PC-3 (cell line): ENCODE results near the gene OCA2. TPM values are rescaled to one million over a fixed set of nuclear protein-coding genes. Genes with fewer than 3 reads are reported as not detected.

Source experiments
- ATAC-seq: fragments of 200-7000 bp; cut with Tn5 transposase; 2 replicates; pipeline ENCODE4 v1.9.1; 2020; ENCODE audit warnings: mild to moderate bottlenecking, moderate library complexity
- BruUV-seq: library from RNA; stranded (reverse); fragments of 400-500 nt; replicated peaks from 2 replicates; lab custom pipeline; 2021; lab: Mats Ljungman, UMichigan
- CTCF ChIA-PET: fragments of 300-600 bp; sonication (Branson Sonifier 250); formaldehyde crosslinking; loops from one replicate; lab custom pipeline; 2022; ENCODE audit warnings: antibody characterized with exemption; lab: Charles Lee
- POLR2A ChIA-PET: fragments of 300-600 bp; sonication (Branson Sonifier 250); formaldehyde crosslinking; loops from one replicate; lab custom pipeline; 2022; ENCODE audit warnings: antibody characterized with exemption; ENCODE audit not compliant: unreplicated experiment; lab: Charles Lee
- DNase-seq: peaks from one replicate; pipeline ENCODE4 v3.0.0-alpha.2; 2015
- H2AFZ ChIP-seq: fragments of 300-600 bp; sonication (generic); 2 replicates; pipeline ENCODE4 v1.6.0; 2016; ENCODE audit warnings: antibody characterized with exemption, low read length
- H3F3A ChIP-seq: fragments of 300-600 bp; sonication (generic); one replicate; pipeline ENCODE4 v1.6.0; 2017; ENCODE audit warnings: antibody characterized with exemption, low read length, control low read depth, mild to moderate bottlenecking; ENCODE audit not compliant: unreplicated experiment
- H3K27ac ChIP-seq: fragments of 300-600 bp; sonication (generic); 2 replicates; pipeline ENCODE4 v1.5.1; 2016; ENCODE audit warnings: mild to moderate bottlenecking, low read length
- H3K27me3 ChIP-seq: fragments of 300-600 bp; sonication (generic); 2 replicates; pipeline ENCODE4 v1.6.1; 2016; ENCODE audit warnings: low read length, mixed read lengths
- H3K36me3 ChIP-seq: fragments of 300-600 bp; sonication (generic); 2 replicates; pipeline ENCODE4 v1.6.1; 2016; ENCODE audit warnings: low read depth, mixed run types, low read length, mixed read lengths
- H3K4me1 ChIP-seq: fragments of 300-600 bp; sonication (generic); 2 replicates; pipeline ENCODE4 v1.5.1; 2016; ENCODE audit warnings: low read length; ENCODE audit not compliant: insufficient read depth
- H3K4me2 ChIP-seq: fragments of 300-600 bp; sonication (generic); 2 replicates; pipeline ENCODE4 v1.6.0; 2016; ENCODE audit warnings: low read length
- H3K4me3 ChIP-seq: fragments of 300-600 bp; sonication (generic); 2 replicates; pipeline ENCODE4 v1.5.1; 2016; ENCODE audit warnings: mild to moderate bottlenecking, low read length, mixed read lengths
- H3K79me2 ChIP-seq: fragments of 300-600 bp; sonication (generic); 2 replicates; pipeline ENCODE4 v1.6.1; 2017; ENCODE audit warnings: low read length, mixed read lengths
- H3K9ac ChIP-seq: fragments of 300-600 bp; sonication (generic); 2 replicates; pipeline ENCODE4 v1.6.0; 2016; ENCODE audit warnings: mild to moderate bottlenecking, low read length
- H3K9me2 ChIP-seq: fragments of 300-600 bp; sonication (generic); replicated peaks from 2 replicates; pipeline ENCODE4 v1.6.1; 2016; ENCODE audit warnings: mixed run types, low read length, mixed read lengths
- H3K9me3 ChIP-seq: fragments of 300-600 bp; sonication (generic); 2 replicates; pipeline ENCODE4 v1.6.1; 2016; ENCODE audit warnings: low read length, mixed read lengths
- H4K20me1 ChIP-seq: fragments of 300-600 bp; sonication (generic); 2 replicates; pipeline ENCODE4 v1.6.1; 2016; ENCODE audit warnings: low read length, mixed read lengths
- CTCF ChIP-seq: fragments of 300-600 bp; sonication (generic); conservative IDR thresholded peaks from 2 replicates; pipeline ENCODE4 v1.5.1; 2017; ENCODE audit warnings: antibody characterized with exemption, low read depth, mild to moderate bottlenecking, low read length
- EZH2 ChIP-seq: fragments of 300-600 bp; sonication (generic); IDR thresholded peaks from one replicate; pipeline ENCODE4 v1.6.1; 2017; ENCODE audit warnings: antibody characterized with exemption, mild to moderate bottlenecking, low read length; ENCODE audit not compliant: unreplicated experiment
- EZH2phosphoT487 ChIP-seq: fragments of 300-600 bp; sonication (generic); IDR thresholded peaks from 2 replicates; pipeline ENCODE4 v1.6.1; 2018; ENCODE audit warnings: mild to moderate bottlenecking, antibody characterized with exemption, low read length, borderline replicate concordance
- intact Hi-C: fragments of 100-400 bp; cut with micrococcal nuclease; formaldehyde crosslinking; loops from 2 replicates; pipeline ENCODE4 v1.9.0; 2023
- total RNA-seq: library from RNA; depleted of rRNA; stranded (reverse); fragments of >200 nt; gene quantifications from 2 replicates; pipeline ENCODE4 v1.2.3, GENCODE V29; 2014

The OCA2 gene
- total RNA-seq, 1 experiment from 2014 or later: not detected

GRCh38 chr15:28101983-28102441 lies 2.9 kb upstream of the OCA2 start:
- intact Hi-C loops: no loop called here
- no peak overlapping the region for H2AFZ ChIP-seq
- no TSS peak for BruUV-seq
- H3K4me1 ChIP-seq: no peaks in the 10 kb centered on the region
- H3K4me3 ChIP-seq: no peak overlapping the region
- no peaks in the 10 kb centered on the region for H3K9me3 ChIP-seq
- no peaks in the 10 kb centered on the region for H3K9me2 ChIP-seq
- peaks cover 15% of the 10 kb centered on the region for H3K27me3 ChIP-seq
- H3F3A ChIP-seq: no peaks in the 10 kb centered on the region
- H3K36me3 ChIP-seq: no peaks in the 10 kb centered on the region
- no peak for DNase-seq
- no peak for ATAC-seq
- H3K9ac ChIP-seq: no peak overlapping the region
- TF ChIP-seq CTCF (no peak), EZH2 (no peak), EZH2phosphoT487 (no peak)
- no peak overlapping the region for H3K4me2 ChIP-seq
- H3K27ac ChIP-seq: no peak overlapping the region
- ChIA-PET POLR2A (no interaction called here), CTCF (no interaction called here)
- H4K20me1 ChIP-seq: no peaks in the 10 kb centered on the region
- H3K79me2 ChIP-seq: no peaks in the 10 kb centered on the region

- CTCF ChIA-PET: no interaction called here
- BruUV-seq: no TSS peak
- H3K27me3 ChIP-seq: peaks cover 7% of the 10 kb centered on the region; the same call in 1 of the 2 replicates
- H3K36me3 ChIP-seq: no peaks in the 10 kb centered on the region
- H2AFZ ChIP-seq: no peak overlapping the region
- no peak overlapping the region for H3K4me3 ChIP-seq
- intact Hi-C loops: no loop called here
- H4K20me1 ChIP-seq: no peaks in the 10 kb centered on the region
- ATAC-seq: no peak
- TF ChIP-seq EZH2: no peak
- TF ChIP-seq EZH2phosphoT487: no peak
- TF ChIP-seq CTCF: no peak
- no peak overlapping the region for H3K27ac ChIP-seq
- no peaks in the 10 kb centered on the region for H3K79me2 ChIP-seq
- no peaks in the 10 kb centered on the region for H3F3A ChIP-seq
- POLR2A ChIA-PET: no interaction called here
- H3K9me2 ChIP-seq: no peaks in the 10 kb centered on the region
- no peaks in the 10 kb centered on the region for H3K4me1 ChIP-seq
- no peak overlapping the region for H3K4me2 ChIP-seq
- H3K9ac ChIP-seq: no peak overlapping the region
- no peak for DNase-seq
- no peaks in the 10 kb centered on the region for H3K9me3 ChIP-seq
Measured at GRCh38 chr15:28101201-28101600, 2.1 kb upstream of the OCA2 start.

- H3K27ac ChIP-seq: no peak overlapping the region
Measured at GRCh38 chr15:28100516-28101195, 1.5 kb upstream of the OCA2 start.

More at GRCh38 chr15:28100516-28101195, 1.5 kb upstream of the OCA2 start:
- DNase-seq (no peak), ATAC-seq (no peak)
- no peaks in the 10 kb centered on the region for H3K36me3 ChIP-seq
- no TSS peak for BruUV-seq
- intact Hi-C loops: no loop called here
- H3K4me1 ChIP-seq: peaks cover 2% of the 10 kb centered on the region
- peaks cover 7% of the 10 kb centered on the region; the same call in 1 of the 2 replicates for H3K27me3 ChIP-seq
- H3K9me2 ChIP-seq: no peaks in the 10 kb centered on the region
- no peaks in the 10 kb centered on the region for H3K79me2 ChIP-seq
- CTCF ChIA-PET: no interaction called here
- H3K9me3 ChIP-seq: no peaks in the 10 kb centered on the region
- H3K9ac ChIP-seq: no peak overlapping the region
- POLR2A ChIA-PET: no interaction called here
- no peak for TF ChIP-seq EZH2
- no peak for TF ChIP-seq CTCF
- no peak for TF ChIP-seq EZH2phosphoT487
- no peaks in the 10 kb centered on the region for H4K20me1 ChIP-seq
- no peak overlapping the region for H3K4me3 ChIP-seq
- H2AFZ ChIP-seq: no peak overlapping the region
- no peak overlapping the region for H3K4me2 ChIP-seq
- no peaks in the 10 kb centered on the region for H3F3A ChIP-seq
